Measurements from ENCODE around the gene AQP12A. TPM values are rescaled to one million over a fixed set of nuclear protein-coding genes. Genes with fewer than 3 reads are reported as not detected.

Gene AQP12A
- total RNA-seq, 4 donors from 2014 or later, result not detected

DNA sequence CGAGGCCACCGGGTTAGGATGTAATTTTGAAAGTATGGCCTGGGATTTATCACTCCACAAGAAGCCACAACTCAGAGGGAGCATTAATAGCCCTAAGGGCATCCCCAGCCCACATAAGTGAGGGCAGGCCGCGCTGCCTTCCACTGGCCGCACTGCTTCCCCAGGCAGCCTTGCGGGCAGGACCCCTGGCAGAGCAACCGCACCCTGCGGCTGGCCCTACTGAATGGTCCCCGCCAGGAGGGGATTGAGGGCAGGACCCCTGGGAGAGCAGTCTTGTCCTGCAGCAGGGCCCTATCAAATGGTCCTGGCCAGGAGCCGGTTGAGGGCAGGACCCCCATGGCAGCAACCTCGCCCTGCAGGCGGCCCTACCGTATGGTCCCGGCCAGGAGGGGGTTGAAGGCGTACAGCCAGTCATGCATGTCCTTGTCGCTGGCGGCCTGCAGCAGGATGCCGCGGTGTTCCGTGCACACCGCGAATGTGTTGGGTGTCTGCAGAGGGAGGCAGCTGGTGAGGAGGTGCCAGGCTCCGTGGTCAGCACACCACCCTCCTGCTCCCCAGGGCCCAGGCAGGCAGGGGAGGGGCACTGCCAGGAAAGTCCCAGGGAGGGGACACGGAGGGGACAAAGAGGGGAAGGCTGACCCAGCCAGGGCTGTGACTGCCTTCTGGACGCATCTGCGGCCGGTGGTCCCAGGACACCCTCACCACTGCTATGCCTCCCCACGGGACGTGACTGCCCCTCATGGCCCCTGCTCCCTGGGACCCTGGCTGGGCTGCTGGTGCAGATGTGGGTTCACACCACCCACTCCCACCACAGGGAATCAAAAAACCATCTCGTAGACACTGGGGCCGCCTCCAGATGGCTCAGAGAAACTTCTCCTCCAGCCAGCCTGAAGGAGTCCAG is 26.3 kb downstream of the AQP12A start:
- no peak for TF ChIP-seq CTCF (IDR thresholded peaks at IDR 0.05)
- DNase-seq (ENCODE audit: low spot score), result no peak
- ATAC-seq (ENCODE audit: low FRiP score), result no peak

DNA sequence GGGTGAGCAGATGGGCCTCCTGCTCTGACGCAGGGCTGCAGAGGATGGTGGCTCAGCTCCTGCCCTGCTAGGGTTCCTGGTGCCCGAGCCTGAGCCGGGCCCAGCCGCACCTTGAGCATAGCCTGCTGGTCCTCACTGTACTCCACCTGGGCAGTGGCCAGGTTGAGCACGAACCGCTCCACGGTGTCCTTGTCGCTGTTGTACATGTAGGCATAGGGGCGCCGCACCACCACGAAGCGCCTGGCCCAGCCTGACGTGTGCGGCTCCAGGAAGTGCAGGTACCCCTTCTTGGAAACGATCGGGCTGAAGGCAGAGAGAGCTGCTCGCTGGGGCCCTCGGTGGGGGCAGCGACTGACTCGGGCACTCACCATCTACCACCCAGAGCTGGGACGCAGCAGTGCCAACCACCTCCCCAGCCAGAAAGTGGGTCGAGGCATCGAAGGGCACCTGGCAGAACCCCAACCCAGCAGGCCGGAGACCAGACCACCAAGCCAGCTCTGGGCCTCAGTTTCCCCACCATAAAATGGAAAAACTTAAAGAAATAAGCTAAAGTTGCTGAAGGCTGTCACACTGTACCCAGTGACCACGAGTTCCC is 27.3 kb downstream of the AQP12A start:
- ATAC-seq (ENCODE audit: low FRiP score) (no peak), DNase-seq (ENCODE audit: low spot score) (no peak)
- TF ChIP-seq CTCF (IDR thresholded peaks at IDR 0.05), result no peak

GRCh38 chr2:240719676-240720545 is 28.2 kb downstream of the AQP12A start:
- DNase-seq (ENCODE audit: low spot score) (no peak), ATAC-seq (ENCODE audit: low FRiP score) (no peak)
- no peak for TF ChIP-seq CTCF (IDR thresholded peaks at IDR 0.05)

DNA sequence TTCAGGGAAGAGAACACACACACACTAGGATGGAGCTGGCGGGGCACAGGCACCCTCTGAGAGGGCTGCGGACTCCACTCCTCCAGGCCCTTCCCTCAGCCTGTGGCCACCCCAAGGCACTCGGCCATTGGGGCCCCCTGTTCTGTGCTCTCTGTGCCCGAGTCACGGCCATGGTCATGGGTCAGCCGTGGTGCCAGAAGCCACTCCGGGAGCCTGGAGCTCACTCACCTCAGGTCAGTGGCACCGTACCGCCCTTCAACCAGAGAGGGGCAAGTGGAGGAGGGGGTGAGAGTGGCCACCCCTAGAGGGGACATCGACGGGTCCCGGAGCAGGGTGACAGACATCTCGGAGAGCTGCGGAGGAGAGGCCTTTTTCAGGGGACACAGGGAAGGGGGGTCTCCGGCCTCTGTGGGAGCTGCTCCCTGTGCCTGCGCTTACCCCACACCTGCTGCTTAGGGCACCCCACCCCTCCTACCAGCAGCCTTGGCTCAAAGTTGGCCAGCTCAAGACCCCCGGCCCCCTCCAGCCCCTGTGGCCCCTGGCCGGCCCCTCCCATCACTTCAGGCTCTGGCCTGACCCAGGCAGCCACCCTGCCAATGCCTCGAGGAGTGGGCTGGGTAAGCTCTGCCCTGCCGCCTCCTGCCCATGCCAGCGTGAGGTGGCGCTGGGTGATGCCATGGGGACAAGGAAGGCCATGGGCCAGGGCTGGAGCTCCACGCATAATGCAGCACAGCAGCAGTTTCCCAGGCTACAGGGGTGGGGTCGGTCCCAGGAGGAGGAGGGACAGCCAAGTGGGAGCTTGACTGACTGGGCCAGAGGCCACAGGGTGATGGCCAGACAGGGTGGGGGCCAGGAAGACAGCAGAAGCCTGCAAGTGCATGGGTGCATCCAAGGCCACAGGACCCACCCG is 29.3 kb downstream of the AQP12A start:
- no peak for TF ChIP-seq CTCF (IDR thresholded peaks at IDR 0.05)

GRCh38 chr2:240721596-240722180 is 30.0 kb downstream of the AQP12A start:
- DNase-seq (ENCODE audit: low spot score) (no peak), ATAC-seq (ENCODE audit: low FRiP score) (no peak)
- no peak for TF ChIP-seq CTCF (IDR thresholded peaks at IDR 0.05)

More for the DNA sequence above, 29.3 kb downstream of the AQP12A start:
- no peak for DNase-seq (ENCODE audit: low spot score)
- ATAC-seq (ENCODE audit: low FRiP score), result no peak

- DNase-seq (ENCODE audit: low spot score), result no peak
- TF ChIP-seq CTCF (IDR thresholded peaks at IDR 0.05), result no peak
- no peak for ATAC-seq (ENCODE audit: low FRiP score)
Observed at GRCh38 chr2:240722376-240722775, 30.7 kb downstream of the AQP12A start.
